Spinal cord (tissue), 10 donors: Measurements from ENCODE around the gene TNFRSF19. TPM values are rescaled to one million over a fixed set of nuclear protein-coding genes. Genes with fewer than 3 reads are reported as not detected.

Source experiments
- DNase-seq, 6 donors: peaks; one replicate each; pipeline versions ENCODE4 v3.0.0 to v3.0.0-alpha.2; 2013 to 2015; ENCODE audit warnings: low spot score in 6 of 6, low read depth in 4 of 6
- H3K27ac ChIP-seq: one replicate; pipeline ENCODE4 v1.5.1; 2013; ENCODE audit warnings: low read depth, low read length, control low read depth
- H3K27me3 ChIP-seq: one replicate; pipeline ENCODE4 v1.6.1; 2013; ENCODE audit warnings: low read length; ENCODE audit not compliant: control insufficient read depth, insufficient read depth
- H3K36me3 ChIP-seq: one replicate; pipeline ENCODE4 v1.6.1; 2013; ENCODE audit warnings: low read length; ENCODE audit not compliant: control insufficient read depth, insufficient read depth
- H3K4me1 ChIP-seq: one replicate; pipeline ENCODE4 v1.6.1; 2013; ENCODE audit warnings: low read length; ENCODE audit not compliant: control insufficient read depth, insufficient read depth
- H3K4me3 ChIP-seq: one replicate; pipeline ENCODE4 v1.5.1; 2013; ENCODE audit warnings: low read depth, low read length, control low read depth
- H3K9me3 ChIP-seq: one replicate; pipeline ENCODE4 v1.6.1; 2013; ENCODE audit warnings: low read length; ENCODE audit not compliant: control insufficient read depth, insufficient read depth
- WGBS: methylation state at CpG from one replicate; pipeline ENCODE4 v1.1.5; 2013; ENCODE audit warnings: missing lambda C conversion rate; ENCODE audit not compliant: insufficient coverage; 5-methylcytosine and 5-hydroxymethylcytosine counted together
- polyA plus RNA-seq, 2 donors: library from polyadenylated mRNA; unstranded; fragments of 120-200 nt; gene quantifications; one replicate each; pipeline ENCODE4 v1.2.1, GENCODE V29; 2013; ENCODE audit not compliant: insufficient read length in 2 of 2
- total RNA-seq, 2 donors: library from RNA; depleted of rRNA in 1 of 2; stranded (reverse); fragments of 120-200 nt in 1 of 2; fragments of >200 nt in 1 of 2; gene quantifications; one replicate each; pipeline versions ENCODE4 v1.2.3 to v1.2.4, GENCODE V29; 2013 to 2014
- donor health status: healthy.

TNFRSF19 gene
- total and polyA plus RNA-seq, 4 donors = 30.8 to 38.9 (median 34.3) TPM

DNA sequence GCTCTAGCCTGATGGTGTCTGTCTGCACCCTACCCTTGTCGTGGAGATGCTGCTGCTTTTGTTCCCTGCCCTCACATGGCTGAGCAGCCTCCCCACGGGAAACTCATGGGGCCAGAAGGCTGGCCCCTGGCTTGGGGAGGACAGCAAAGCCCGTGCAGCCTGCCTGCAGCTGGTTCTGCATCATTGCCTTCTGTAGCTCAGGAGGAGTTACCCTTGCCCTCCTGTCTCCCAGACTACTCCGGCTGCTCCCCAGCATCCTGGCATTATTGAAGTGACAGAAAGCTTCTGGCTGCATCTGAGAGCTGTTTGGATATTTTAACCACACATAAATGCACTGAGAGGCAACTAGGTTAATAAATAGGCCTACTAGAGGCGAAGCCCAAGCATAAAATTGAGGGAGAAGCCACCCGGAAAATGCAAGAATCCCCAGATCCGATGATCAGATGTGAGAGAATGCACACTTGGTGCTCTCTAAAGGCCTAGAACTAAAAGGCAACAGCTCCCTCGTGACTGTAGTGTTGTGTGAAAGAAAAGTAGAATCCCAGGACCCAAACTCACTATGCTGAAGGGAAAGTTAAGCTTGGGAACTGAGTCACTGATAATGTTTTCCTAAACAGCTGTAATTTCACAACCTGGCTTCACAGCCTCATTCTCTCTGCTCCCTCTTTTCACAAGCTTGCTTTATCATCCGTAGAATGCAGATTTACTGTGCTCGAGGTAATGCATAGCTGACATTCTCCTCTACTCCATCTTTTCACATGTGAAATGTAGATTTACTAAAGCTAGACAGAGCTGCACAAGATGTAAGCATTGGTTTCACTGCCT lies 110.8 kb downstream of the TNFRSF19 start:
- WGBS = 14% methylated on average over 4 of the region's 10 CpGs

DNA sequence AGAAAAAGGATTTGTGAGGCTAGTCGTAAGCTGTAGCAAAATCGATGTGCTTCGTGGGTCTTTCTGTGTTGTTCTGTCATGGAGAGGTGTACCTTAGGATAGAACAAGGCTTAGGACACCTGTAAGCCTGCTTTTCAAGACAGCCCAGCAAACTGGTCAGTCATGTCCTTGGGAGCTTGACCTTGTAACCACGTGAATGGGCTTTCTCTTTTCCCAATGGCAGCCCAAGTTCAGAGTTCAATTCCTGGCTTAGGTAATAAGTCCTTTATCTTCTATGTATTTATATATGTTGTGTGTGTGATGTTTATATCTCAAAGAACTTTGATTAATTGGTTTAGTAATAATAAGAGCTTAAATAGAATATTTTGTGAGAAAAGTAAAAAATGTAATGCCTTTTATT lies 112.9 kb downstream of the TNFRSF19 start:
- Histone ChIP-seq H3K4me3 (no peak overlapping the region), H3K9me3 (peaks cover 3% of the 10 kb centered on the region), H3K4me1 (peaks cover 12% of the 10 kb centered on the region), H3K27me3 (no peaks in the 10 kb centered on the region), H3K27ac (no peak overlapping the region), H3K36me3 (peaks cover under 1% of the 10 kb centered on the region)
- DNase-seq = no peak
- WGBS = 96% methylated on average over 3 of the region's 4 CpGs

More for the DNA sequence above, 110.8 kb downstream of the TNFRSF19 start:
- Histone ChIP-seq H3K27me3 (no peaks in the 10 kb centered on the region), H3K36me3 (peaks cover 10% of the 10 kb centered on the region), H3K4me1 (peaks cover 12% of the 10 kb centered on the region), H3K4me3 (no peak overlapping the region), H3K27ac (no peak overlapping the region), H3K9me3 (peaks cover 3% of the 10 kb centered on the region)
- DNase-seq = peak in 1 of 6 donors; percentile 60

GRCh38 chr13:23684647-23685046 lies 114.4 kb downstream of the TNFRSF19 start:
- 100% methylated on average over 1 of the region's 2 CpGs for WGBS
- DNase-seq = no peak

DNA sequence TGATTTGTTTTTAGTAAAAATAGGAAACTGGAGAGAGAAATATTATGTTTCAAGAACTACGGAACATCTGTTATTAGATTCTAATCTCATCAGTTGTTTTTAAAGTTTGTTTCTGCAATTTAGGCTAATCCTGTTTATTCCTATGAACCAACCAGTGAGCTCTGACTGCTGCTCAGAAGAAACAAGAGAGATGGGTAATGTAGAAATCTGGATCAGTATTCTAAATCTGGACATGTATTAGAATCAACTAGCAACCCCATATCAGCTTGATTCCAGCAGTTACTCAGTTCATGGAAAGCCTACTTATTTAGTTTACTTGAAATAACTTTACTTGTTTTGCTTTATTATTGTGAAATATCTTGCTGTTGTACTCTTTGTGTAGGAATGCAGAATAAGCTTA lies 115.2 kb downstream of the TNFRSF19 start:
- Histone ChIP-seq H3K4me1 (peaks cover 7% of the 10 kb centered on the region), H3K9me3 (peaks cover 3% of the 10 kb centered on the region), H3K36me3 (no peaks in the 10 kb centered on the region), H3K4me3 (no peak overlapping the region), H3K27me3 (no peaks in the 10 kb centered on the region), H3K27ac (no peak overlapping the region)
- no peak for DNase-seq
- no CpG with 5 or more reads among the region's 1 CpG for WGBS

More at GRCh38 chr13:23684647-23685046, 114.4 kb downstream of the TNFRSF19 start:
- Histone ChIP-seq H3K27ac (no peak overlapping the region), H3K4me3 (no peak overlapping the region), H3K36me3 (no peaks in the 10 kb centered on the region), H3K9me3 (peaks cover 3% of the 10 kb centered on the region), H3K27me3 (no peaks in the 10 kb centered on the region), H3K4me1 (peaks cover 12% of the 10 kb centered on the region)

DNA sequence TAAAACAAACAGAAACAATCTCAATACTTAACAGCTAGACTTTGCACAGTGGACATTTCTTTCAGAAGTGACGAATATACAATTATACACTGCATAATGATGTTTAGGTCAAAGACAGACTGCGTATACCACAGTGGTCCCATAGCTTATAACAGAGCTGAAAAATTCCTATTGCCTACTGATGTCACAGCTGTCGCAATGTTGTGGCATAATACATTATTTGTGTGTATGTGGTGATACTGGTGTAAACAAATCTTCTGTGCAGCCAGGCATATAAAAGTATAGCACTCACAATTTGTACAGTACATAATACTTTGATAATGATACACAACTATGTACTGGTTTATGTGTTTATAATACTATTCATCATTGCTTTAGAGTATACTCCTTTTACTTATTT lies 116.7 kb downstream of the TNFRSF19 start:
- Histone ChIP-seq H3K36me3 (no peaks in the 10 kb centered on the region), H3K4me1 (no peaks in the 10 kb centered on the region), H3K9me3 (peaks cover 3% of the 10 kb centered on the region), H3K4me3 (no peak overlapping the region), H3K27ac (no peak overlapping the region), H3K27me3 (no peaks in the 10 kb centered on the region)
- 100% methylated on average over 1 of the region's 3 CpGs for WGBS
- DNase-seq = no peak

GRCh38 chr13:23687614-23688013 lies 117.4 kb downstream of the TNFRSF19 start:
- Histone ChIP-seq H3K4me1 (no peaks in the 10 kb centered on the region), H3K27me3 (no peaks in the 10 kb centered on the region), H3K4me3 (no peak overlapping the region), H3K27ac (no peak overlapping the region), H3K9me3 (peaks cover 3% of the 10 kb centered on the region), H3K36me3 (no peaks in the 10 kb centered on the region)
- no peak for DNase-seq
- 100% methylated on average over 1 of the region's 5 CpGs for WGBS

DNA sequence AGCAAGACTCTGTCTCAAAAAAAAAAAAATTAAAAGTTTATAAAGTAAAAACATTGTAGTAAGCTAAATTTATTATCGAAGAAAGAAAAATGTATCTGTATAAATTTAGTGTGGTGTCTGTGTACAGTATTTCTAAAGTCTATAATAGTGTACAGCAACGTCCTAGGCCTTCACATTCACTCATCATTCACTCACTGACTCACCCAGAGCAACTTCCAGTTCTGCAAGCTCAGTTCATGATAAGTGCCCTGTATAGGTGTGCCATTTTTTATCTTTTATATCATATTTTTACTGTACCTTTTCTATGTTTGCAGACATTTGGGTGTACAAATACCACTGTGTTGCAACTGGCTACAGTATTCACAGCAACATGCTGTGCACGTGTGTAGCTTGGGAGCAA lies 118.1 kb downstream of the TNFRSF19 start:
- H3K27ac ChIP-seq = no peak overlapping the region
- DNase-seq = no peak
- peaks cover 3% of the 10 kb centered on the region for H3K9me3 ChIP-seq
- no peaks in the 10 kb centered on the region for H3K4me1 ChIP-seq
- H3K4me3 ChIP-seq = no peak overlapping the region
- H3K36me3 ChIP-seq = no peaks in the 10 kb centered on the region
- WGBS = no CpG with 5 or more reads among the region's 3 CpGs
- H3K27me3 ChIP-seq = no peaks in the 10 kb centered on the region

- H3K4me1 ChIP-seq = peaks cover 9% of the 10 kb centered on the region
- peaks cover 2% of the 10 kb centered on the region for H3K27me3 ChIP-seq
- H3K9me3 ChIP-seq = no peaks in the 10 kb centered on the region
- no peak overlapping the region for H3K4me3 ChIP-seq
- no peak overlapping the region for H3K27ac ChIP-seq
- peaks cover 3% of the 10 kb centered on the region for H3K36me3 ChIP-seq
- no peak for DNase-seq
- 79% methylated on average over 3 of the region's 3 CpGs for WGBS
Observed at GRCh38 chr13:23690668-23691067, 120.5 kb downstream of the TNFRSF19 start.

DNA sequence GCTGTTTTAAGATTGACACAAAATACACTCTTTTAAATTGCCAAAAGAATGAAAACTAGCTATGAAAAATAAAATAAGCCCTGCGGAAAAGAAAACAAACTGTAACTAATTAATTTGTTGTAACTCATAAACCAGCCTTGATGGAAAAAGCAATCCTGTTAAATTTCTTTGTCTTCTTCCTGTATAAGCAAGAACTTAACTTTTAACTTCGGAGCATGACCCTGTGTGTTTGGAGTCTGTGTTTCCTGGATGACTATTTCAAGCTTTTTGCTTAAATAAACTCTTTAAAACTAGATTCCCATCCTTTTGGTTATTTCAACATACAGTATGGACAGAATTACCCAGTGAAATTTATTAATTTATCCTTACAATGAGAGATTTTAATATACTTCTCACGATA lies 122.6 kb downstream of the TNFRSF19 start:
- no peak overlapping the region for H3K4me3 ChIP-seq
- H3K27me3 ChIP-seq = peaks cover 5% of the 10 kb centered on the region
- H3K9me3 ChIP-seq = no peaks in the 10 kb centered on the region
- no peak overlapping the region for H3K27ac ChIP-seq
- peaks cover 17% of the 10 kb centered on the region for H3K4me1 ChIP-seq
- no peak for DNase-seq
- WGBS = no CpG with 5 or more reads among the region's 3 CpGs
- H3K36me3 ChIP-seq = peaks cover 3% of the 10 kb centered on the region

- no peaks in the 10 kb centered on the region for H3K9me3 ChIP-seq
- H3K4me3 ChIP-seq = no peak overlapping the region
- no peak overlapping the region for H3K27ac ChIP-seq
- H3K27me3 ChIP-seq = peaks cover 5% of the 10 kb centered on the region
- 58% methylated on average over 28 of the region's 28 CpGs for WGBS
- H3K4me1 ChIP-seq = peaks cover 17% of the 10 kb centered on the region
- H3K36me3 ChIP-seq = peaks cover 3% of the 10 kb centered on the region
- DNase-seq = no peak
Observed at GRCh38 chr13:23695196-23695595, 125.0 kb downstream of the TNFRSF19 start.
